Ishikawa (cell line): Measurements from ENCODE around the gene PHETA1.

ENCODE experiments used
- CEBPB ChIP-seq: IDR thresholded peaks from 2 replicates; pipeline ENCODE4 v1.6.1; 2012
- CREB1 ChIP-seq: IDR thresholded peaks from 2 replicates; pipeline ENCODE4 v1.6.1; 2012; ENCODE audit warnings: low read depth
- EP300 ChIP-seq: IDR thresholded peaks from 2 replicates; pipeline ENCODE4 v1.6.1; 2012; ENCODE audit warnings: borderline replicate concordance
- FOXM1 ChIP-seq: IDR thresholded peaks from 2 replicates; pipeline ENCODE4 v1.6.1; 2012; ENCODE audit warnings: low read depth, borderline replicate concordance
- TAF1 ChIP-seq: IDR thresholded peaks from 2 replicates; pipeline ENCODE4 v1.6.1; 2012; ENCODE audit warnings: low read depth, mild to moderate bottlenecking
- TEAD4 ChIP-seq: IDR thresholded peaks from 2 replicates; pipeline ENCODE4 v1.6.1; 2012
- YY1 ChIP-seq: IDR thresholded peaks from 2 replicates; pipeline ENCODE4 v1.6.1; 2012; ENCODE audit warnings: low read depth
- TF ChIP-seq, protein P1 (sequence below): IDR thresholded peaks from 2 replicates; pipeline ENCODE4 v1.6.1; 2012

- TF ChIP-seq, protein P1, sequence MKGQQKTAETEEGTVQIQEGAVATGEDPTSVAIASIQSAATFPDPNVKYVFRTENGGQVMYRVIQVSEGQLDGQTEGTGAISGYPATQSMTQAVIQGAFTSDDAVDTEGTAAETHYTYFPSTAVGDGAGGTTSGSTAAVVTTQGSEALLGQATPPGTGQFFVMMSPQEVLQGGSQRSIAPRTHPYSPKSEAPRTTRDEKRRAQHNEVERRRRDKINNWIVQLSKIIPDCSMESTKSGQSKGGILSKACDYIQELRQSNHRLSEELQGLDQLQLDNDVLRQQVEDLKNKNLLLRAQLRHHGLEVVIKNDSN: peak; percentile 92
- 0 out of 2 replicates have a peak, but pooled peaks have one; percentile 30 for TF ChIP-seq EP300
- no peak for TF ChIP-seq TEAD4
- no peak for TF ChIP-seq YY1
- peak; percentile 31; the same call in 1 of the 2 replicates for TF ChIP-seq TAF1
- no peak for TF ChIP-seq CREB1
- no peak for TF ChIP-seq FOXM1
- no peak for TF ChIP-seq CEBPB
These were observed 36.4 kb upstream of the PHETA1 start for GRCh38 chr12:111405149-111405858.
